ENCODE results near the gene UTP25.

Gene UTP25

GRCh38 chr1:209807509-209807908, 20.3 kb upstream of the UTP25 start:
- no peak for DNase-seq

GRCh38 chr1:209808059-209808581, 19.7 kb upstream of the UTP25 start:
- DNase-seq = peak; percentile 94

GRCh38 chr1:209809611-209810010, 18.2 kb upstream of the UTP25 start:
- no peak for DNase-seq

GRCh38 chr1:209810783-209811182, 17.0 kb upstream of the UTP25 start:
- no peak for DNase-seq

GRCh38 chr1:209813902-209814301, 13.9 kb upstream of the UTP25 start:
- DNase-seq = no peak

GRCh38 chr1:209815490-209815889, 12.3 kb upstream of the UTP25 start:
- no peak for DNase-seq

GRCh38 chr1:209815931-209816341, 11.8 kb upstream of the UTP25 start:
- no peak for DNase-seq

GRCh38 chr1:209816923-209817322, 10.8 kb upstream of the UTP25 start:
- DNase-seq = no peak

- DNase-seq = no peak
Observed at GRCh38 chr1:209817691-209818090, 10.1 kb upstream of the UTP25 start.

GRCh38 chr1:209819058-209819457, 8.7 kb upstream of the UTP25 start:
- DNase-seq = no peak

GRCh38 chr1:209820986-209821385, 6.8 kb upstream of the UTP25 start:
- no peak for DNase-seq

GRCh38 chr1:209822706-209823105, 5.1 kb upstream of the UTP25 start:
- DNase-seq = no peak

GRCh38 chr1:209823143-209824041, 4.4 kb upstream of the UTP25 start:
- peak; percentile 88 for DNase-seq

GRCh38 chr1:209825591-209826434, 2.0 kb upstream of the UTP25 start:
- no peak for DNase-seq

GRCh38 chr1:209829716-209830115, 1.9 kb downstream of the UTP25 start:
- DNase-seq = no peak

GRCh38 chr1:209830722-209831121, 3.0 kb downstream of the UTP25 start:
- DNase-seq = no peak

- DNase-seq = peak; percentile 85
Observed at GRCh38 chr1:209831615-209832014, 3.8 kb downstream of the UTP25 start.

- peak; percentile 90 for DNase-seq
Observed at GRCh38 chr1:209835782-209836298, 8.1 kb downstream of the UTP25 start.

GRCh38 chr1:209837671-209838070, 9.9 kb downstream of the UTP25 start:
- DNase-seq = no peak

GRCh38 chr1:209838537-209838936, 10.8 kb downstream of the UTP25 start:
- no peak for DNase-seq

- DNase-seq = peak; percentile 97
Observed at GRCh38 chr1:209839875-209840546, 12.2 kb downstream of the UTP25 start.

GRCh38 chr1:209840611-209841010, 12.8 kb downstream of the UTP25 start:
- no peak for DNase-seq
